SK-N-SH (cell line): ENCODE measurements around the gene TAB3. TPM values are rescaled to one million over a fixed set of nuclear protein-coding genes. Genes with fewer than 3 reads are reported as not detected.

Experiments used
- CTCF ChIA-PET: fragments of 300-600, 350-600 bp; formaldehyde crosslinking; extraction: SDS; loops from one replicate; lab custom pipeline; 2021; lab: Yijun Ruan, JAX
- POLR2A ChIA-PET: fragments of 350-600 bp; sonication (Branson Sonifier 250); formaldehyde crosslinking; extraction: SDS; loops from one replicate; lab custom pipeline; 2020; ENCODE audit warnings: antibody characterized with exemption, inconsistent platforms; lab: Yijun Ruan, JAX
- DNase-seq: peaks from one replicate; pipeline ENCODE4 v3.0.0; 2012
- H2AFZ ChIP-seq: fragments of 200-600 bp; sonication (generic); 2 replicates; pipeline ENCODE4 v1.8.1; 2016; ENCODE audit warnings: antibody characterized with exemption, mild to moderate bottlenecking, low read depth
- H3F3A ChIP-seq: fragments of 200-600 bp; sonication (generic); replicated peaks from 2 replicates; pipeline ENCODE3; 2016; ENCODE audit warnings: antibody characterized with exemption, mild to moderate bottlenecking; ENCODE audit not compliant: insufficient read depth
- H3K27ac ChIP-seq, 2 experiments: fragments of 200-500 bp in 1 of 2; fragments of 200-600 bp in 1 of 2; sonication (Bioruptor generic) in 1 of 2; sonication (generic), shearing (Covaris generic) in 1 of 2; 2 replicates each; pipeline versions ENCODE4 v1.5.1 to v1.6.1; 2014 to 2016; ENCODE audit warnings: low read depth in 2 of 2, inconsistent platforms in 1 of 2, low read length in 1 of 2, mild to moderate bottlenecking in 1 of 2, mixed read lengths in 1 of 2
- H3K27me3 ChIP-seq: fragments of 200-600 bp; sonication (generic), shearing (Covaris generic); 2 replicates; pipeline ENCODE4 v1.6.1; 2016; ENCODE audit warnings: mixed run types; ENCODE audit not compliant: insufficient read depth
- H3K36me3 ChIP-seq, 2 experiments: fragments of 200-500 bp in 1 of 2; fragments of 200-600 bp in 1 of 2; sonication (Bioruptor generic) in 1 of 2; sonication (generic) in 1 of 2; replicated peaks in 1 of 2; 2 replicates each; pipeline versions ENCODE3 to v1.5.1; 2014 to 2016; ENCODE audit warnings: low read length in 1 of 2, mild to moderate bottlenecking in 1 of 2; ENCODE audit not compliant: insufficient read depth in 2 of 2, control insufficient read depth in 1 of 2
- H3K4me1 ChIP-seq, 2 experiments: fragments of 200-500 bp in 1 of 2; fragments of 200-600 bp in 1 of 2; sonication (Bioruptor generic) in 1 of 2; sonication (generic), shearing (Covaris generic) in 1 of 2; 2 replicates each; pipeline versions ENCODE4 v1.5.1 to v1.6.1; 2014 to 2016; ENCODE audit warnings: low read depth in 1 of 2, low read length in 1 of 2, mixed run types in 1 of 2; ENCODE audit not compliant: insufficient read depth in 2 of 2, control insufficient read depth in 1 of 2
- H3K4me2 ChIP-seq: fragments of 200-600 bp; sonication (generic), shearing (Covaris generic); 2 replicates; pipeline ENCODE4 v1.6.1; 2017; ENCODE audit warnings: mixed run types
- H3K4me3 ChIP-seq, 2 experiments: fragments of 200-500 bp in 1 of 2; fragments of 200-600 bp in 1 of 2; sonication (Bioruptor generic) in 1 of 2; sonication (generic), shearing (Covaris generic) in 1 of 2; 2 replicates each; pipeline versions ENCODE4 v1.5.1 to v1.8.1; 2014 to 2016; ENCODE audit warnings: low read depth in 2 of 2, inconsistent platforms in 1 of 2, low read length in 1 of 2, mild to moderate bottlenecking in 1 of 2, mixed read lengths in 1 of 2, moderate library complexity in 1 of 2
- H3K79me2 ChIP-seq: fragments of 200-600 bp; sonication (generic); 2 replicates; pipeline ENCODE4 v1.8.1; 2017; ENCODE audit warnings: mild to moderate bottlenecking; ENCODE audit not compliant: insufficient read depth
- H3K9ac ChIP-seq: fragments of 200-600 bp; sonication (generic); 2 replicates; pipeline ENCODE4 v1.6.1; 2017; ENCODE audit warnings: mixed run types
- H3K9me2 ChIP-seq: fragments of 200-600 bp; sonication (generic); 2 replicates; pipeline ENCODE4 v1.6.1; 2017; ENCODE audit warnings: mixed run types
- H3K9me3 ChIP-seq: fragments of 200-600 bp; sonication (generic); 2 replicates; pipeline ENCODE4 v1.6.1; 2017; ENCODE audit warnings: mixed run types, mild to moderate bottlenecking, moderate library complexity
- H4K20me1 ChIP-seq: fragments of 200-600 bp; sonication (generic); 2 replicates; pipeline ENCODE4 v1.6.1; 2017; ENCODE audit warnings: mild to moderate bottlenecking, mixed run types; ENCODE audit not compliant: insufficient read depth
- CHD2 ChIP-seq: fragments of 150-350 bp; IDR thresholded peaks from 2 replicates; pipeline ENCODE4 v1.6.1; 2018; ENCODE audit warnings: low read length; ENCODE audit not compliant: partially characterized antibody
- ELF1 ChIP-seq: IDR thresholded peaks from 2 replicates; pipeline ENCODE4 v1.4.0; 2012
- EP300 ChIP-seq, 2 experiments: IDR thresholded peaks; 2 replicates each; pipeline versions ENCODE4 v1.4.0 to v1.6.1; 2012; ENCODE audit warnings: borderline replicate concordance in 1 of 2, low read depth in 1 of 2, low read length in 1 of 2
- EZH2phosphoT487 ChIP-seq: fragments of 200-600 bp; sonication (generic); IDR thresholded peaks from 2 replicates; pipeline ENCODE4 v1.6.1; 2017; ENCODE audit warnings: low read depth, mixed run types, mild to moderate bottlenecking, antibody characterized with exemption, moderate library complexity, borderline replicate concordance
- FOSL2 ChIP-seq: IDR thresholded peaks from 2 replicates; pipeline ENCODE4 v1.4.0; 2012; ENCODE audit warnings: low read depth, mild to moderate bottlenecking, moderate library complexity, borderline replicate concordance
- FOXM1 ChIP-seq: IDR thresholded peaks from 2 replicates; pipeline ENCODE4 v1.4.0; 2012; ENCODE audit warnings: low read depth, mild to moderate bottlenecking
- GATA2 ChIP-seq: sonication (generic); formaldehyde crosslinking; IDR thresholded peaks from 2 replicates; pipeline ENCODE4 v1.5.0; 2020; ENCODE audit warnings: mild to moderate bottlenecking, missing genetic modification reagents
- IRF3 ChIP-seq: fragments of 150-350 bp; IDR thresholded peaks from 2 replicates; pipeline ENCODE4 v1.6.1; 2016; ENCODE audit warnings: mild to moderate bottlenecking, low read depth, low read length
- PBX3 ChIP-seq: IDR thresholded peaks from 2 replicates; pipeline ENCODE4; 2012
- RAD21 ChIP-seq: IDR thresholded peaks from 2 replicates; pipeline ENCODE4 v1.6.1; 2012; ENCODE audit warnings: mild to moderate bottlenecking, low read length
- RCOR1 ChIP-seq: fragments of 150-350 bp; IDR thresholded peaks from 2 replicates; pipeline ENCODE4 v1.6.1; 2017; ENCODE audit warnings: antibody characterized with exemption, low read length
- RFX5 ChIP-seq: IDR thresholded peaks from 2 replicates; pipeline ENCODE4 v1.6.1; 2012; ENCODE audit warnings: mild to moderate bottlenecking, improper control_type of control experiment, low read length
- RXRA ChIP-seq: IDR thresholded peaks from 2 replicates; pipeline ENCODE4 v1.4.0; 2012; ENCODE audit warnings: low read depth, mild to moderate bottlenecking, borderline replicate concordance
- SIN3A ChIP-seq: IDR thresholded peaks from 2 replicates; pipeline ENCODE4 v1.6.1; 2012; ENCODE audit warnings: low read depth, mild to moderate bottlenecking, low read length, moderate library complexity, borderline replicate concordance
- TAF1 ChIP-seq: IDR thresholded peaks from 2 replicates; pipeline ENCODE4 v1.6.1; 2012; ENCODE audit warnings: low read depth, mild to moderate bottlenecking, low read length, moderate library complexity, borderline replicate concordance
- TCF12 ChIP-seq: IDR thresholded peaks from 2 replicates; pipeline ENCODE4 v1.4.0; 2012
- USF1 ChIP-seq: IDR thresholded peaks from 2 replicates; pipeline ENCODE4 v1.4.0; 2012; ENCODE audit warnings: low read depth, borderline replicate concordance
- USF2 ChIP-seq: fragments of 150-350 bp; IDR thresholded peaks from 2 replicates; pipeline ENCODE4 v1.6.1; 2017; ENCODE audit warnings: antibody characterized with exemption, low read length, low read depth, borderline replicate concordance
- ZBTB33 ChIP-seq: IDR thresholded peaks from 2 replicates; pipeline ENCODE4 v1.4.0; 2012; ENCODE audit warnings: low read depth, borderline replicate concordance
- WGBS: methylation state at CpG from one replicate; pipeline ENCODE4 v1.1.6; 2017; ENCODE audit warnings: low lambda C conversion rate; 5-methylcytosine and 5-hydroxymethylcytosine counted together
- polyA plus RNA-seq, 3 experiments: library from polyadenylated mRNA; depleted of rRNA; stranded (reverse); fragments of >200 nt; gene quantifications; 2 replicates each; pipeline ENCODE4 v1.2.3, GENCODE V29; 2012
- TF ChIP-seq, protein P1 (sequence below): fragments of 200-600 bp; sonication (generic); IDR thresholded peaks from 2 replicates; pipeline ENCODE4 v1.6.1; 2017; ENCODE audit warnings: antibody characterized with exemption, mild to moderate bottlenecking, moderate library complexity

Gene TAB3
- polyA plus RNA-seq, 1 of the 3 experiments (the other 2 are of a cell fraction): 9.2 TPM

DNA sequence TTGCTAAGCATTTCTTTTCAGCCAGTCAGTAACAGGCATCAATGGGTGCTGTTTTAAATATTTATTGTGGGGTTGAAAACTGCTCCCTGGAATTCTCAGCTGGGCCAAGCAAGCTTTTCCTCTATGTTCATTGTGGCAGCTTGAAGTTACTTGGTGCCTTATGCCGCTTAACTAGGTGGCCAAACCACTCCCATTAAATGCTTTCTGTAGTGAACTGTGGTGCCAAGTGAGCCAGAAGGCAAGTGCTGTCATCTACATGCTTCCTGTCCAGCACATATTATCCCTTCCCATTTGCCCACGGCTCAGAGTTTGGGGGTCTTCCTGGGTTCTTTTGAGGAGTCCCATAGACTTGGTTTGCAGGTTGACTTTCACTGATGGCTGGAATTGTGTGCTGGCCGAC, 64.8 kb downstream of the TAB3 start:
- no peaks in the 10 kb centered on the region for H3K27me3 ChIP-seq
- 13% methylated on average over 3 of the region's 3 CpGs for WGBS
- TF ChIP-seq ELF1 (no peak), GATA2 (CRISPR knock-in tag) (no peak), EZH2phosphoT487 (no peak), RXRA (no peak), FOSL2 (no peak), PBX3 (no peak), TCF12 (no peak), USF1 (no peak), CHD2 (no peak), ZBTB33 (no peak), RCOR1 (no peak), TAF1 (no peak), RFX5 (no peak), SIN3A (no peak), FOXM1 (no peak), IRF3 (no peak), USF2 (no peak), RAD21 (no peak), EP300 (IDR thresholded peaks at IDR 0.05; ENCODE audit: borderline replicate concordance in 1 of 2, low read depth in 1 of 2, low read length in 1 of 2) (no peak)
- TF ChIP-seq, protein P1, sequence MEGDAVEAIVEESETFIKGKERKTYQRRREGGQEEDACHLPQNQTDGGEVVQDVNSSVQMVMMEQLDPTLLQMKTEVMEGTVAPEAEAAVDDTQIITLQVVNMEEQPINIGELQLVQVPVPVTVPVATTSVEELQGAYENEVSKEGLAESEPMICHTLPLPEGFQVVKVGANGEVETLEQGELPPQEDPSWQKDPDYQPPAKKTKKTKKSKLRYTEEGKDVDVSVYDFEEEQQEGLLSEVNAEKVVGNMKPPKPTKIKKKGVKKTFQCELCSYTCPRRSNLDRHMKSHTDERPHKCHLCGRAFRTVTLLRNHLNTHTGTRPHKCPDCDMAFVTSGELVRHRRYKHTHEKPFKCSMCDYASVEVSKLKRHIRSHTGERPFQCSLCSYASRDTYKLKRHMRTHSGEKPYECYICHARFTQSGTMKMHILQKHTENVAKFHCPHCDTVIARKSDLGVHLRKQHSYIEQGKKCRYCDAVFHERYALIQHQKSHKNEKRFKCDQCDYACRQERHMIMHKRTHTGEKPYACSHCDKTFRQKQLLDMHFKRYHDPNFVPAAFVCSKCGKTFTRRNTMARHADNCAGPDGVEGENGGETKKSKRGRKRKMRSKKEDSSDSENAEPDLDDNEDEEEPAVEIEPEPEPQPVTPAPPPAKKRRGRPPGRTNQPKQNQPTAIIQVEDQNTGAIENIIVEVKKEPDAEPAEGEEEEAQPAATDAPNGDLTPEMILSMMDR: no peak
- TF ChIP-seq, all 33 proteins: peak for 0
- Histone ChIP-seq H3K4me2 (no peak overlapping the region), H3K4me1 (no peaks in the 10 kb centered on the region), H3K9me3 (no peaks in the 10 kb centered on the region), H3K4me3 (no peak overlapping the region), H3K9me2 (no peaks in the 10 kb centered on the region), H2AFZ (no peak overlapping the region), H3K27ac (no peak overlapping the region), H4K20me1 (no peaks in the 10 kb centered on the region), H3K36me3 (no peaks in the 10 kb centered on the region), H3K9ac (no peak overlapping the region), H3F3A (no peaks in the 10 kb centered on the region), H3K79me2 (no peaks in the 10 kb centered on the region)
- ChIA-PET POLR2A (no interaction called here), CTCF (no interaction called here)
- no peak for DNase-seq
